AG09319 (cell line): Measurements from ENCODE around the gene ADGRB2.

ENCODE experiments used
- DNase-seq: peaks from one replicate; pipeline ENCODE4 v3.0.0-alpha.2; 2010; ENCODE audit warnings: low read depth; ENCODE audit errors: extremely low read depth
- TF ChIP-seq, protein P1 (sequence below): IDR thresholded peaks from 2 replicates; pipeline ENCODE4 v1.5.1; 2011; ENCODE audit warnings: low read depth, mild to moderate bottlenecking, inconsistent platforms, low read length, moderate library complexity

Gene ADGRB2

GRCh38 chr1:31764312-31765040 lies at the start of gene ADGRB2:
ADGRB2 (minus strand) TSS chr1:31764340; CDS start chr1:31757221, 7,119 bp downstream.
- no peak for DNase-seq
- TF ChIP-seq, protein P1, sequence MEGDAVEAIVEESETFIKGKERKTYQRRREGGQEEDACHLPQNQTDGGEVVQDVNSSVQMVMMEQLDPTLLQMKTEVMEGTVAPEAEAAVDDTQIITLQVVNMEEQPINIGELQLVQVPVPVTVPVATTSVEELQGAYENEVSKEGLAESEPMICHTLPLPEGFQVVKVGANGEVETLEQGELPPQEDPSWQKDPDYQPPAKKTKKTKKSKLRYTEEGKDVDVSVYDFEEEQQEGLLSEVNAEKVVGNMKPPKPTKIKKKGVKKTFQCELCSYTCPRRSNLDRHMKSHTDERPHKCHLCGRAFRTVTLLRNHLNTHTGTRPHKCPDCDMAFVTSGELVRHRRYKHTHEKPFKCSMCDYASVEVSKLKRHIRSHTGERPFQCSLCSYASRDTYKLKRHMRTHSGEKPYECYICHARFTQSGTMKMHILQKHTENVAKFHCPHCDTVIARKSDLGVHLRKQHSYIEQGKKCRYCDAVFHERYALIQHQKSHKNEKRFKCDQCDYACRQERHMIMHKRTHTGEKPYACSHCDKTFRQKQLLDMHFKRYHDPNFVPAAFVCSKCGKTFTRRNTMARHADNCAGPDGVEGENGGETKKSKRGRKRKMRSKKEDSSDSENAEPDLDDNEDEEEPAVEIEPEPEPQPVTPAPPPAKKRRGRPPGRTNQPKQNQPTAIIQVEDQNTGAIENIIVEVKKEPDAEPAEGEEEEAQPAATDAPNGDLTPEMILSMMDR = no peak; the same call in 1 of the 2 replicates

- TF ChIP-seq, protein P1 = no peak
- no peak for DNase-seq
These were observed 48.2 kb upstream of the ADGRB2 start for GRCh38 chr1:31812158-31812829.

GRCh38 chr1:31811605-31812004 lies 47.5 kb upstream of the ADGRB2 start:
- TF ChIP-seq, protein P1 = no peak
- DNase-seq = peak; percentile 29

GRCh38 chr1:31809698-31810097 lies 45.6 kb upstream of the ADGRB2 start:
- no peak for DNase-seq
- TF ChIP-seq, protein P1 = no peak

GRCh38 chr1:31807273-31808048 lies 43.3 kb upstream of the ADGRB2 start:
- TF ChIP-seq, protein P1 = no peak
- DNase-seq = no peak

DNA sequence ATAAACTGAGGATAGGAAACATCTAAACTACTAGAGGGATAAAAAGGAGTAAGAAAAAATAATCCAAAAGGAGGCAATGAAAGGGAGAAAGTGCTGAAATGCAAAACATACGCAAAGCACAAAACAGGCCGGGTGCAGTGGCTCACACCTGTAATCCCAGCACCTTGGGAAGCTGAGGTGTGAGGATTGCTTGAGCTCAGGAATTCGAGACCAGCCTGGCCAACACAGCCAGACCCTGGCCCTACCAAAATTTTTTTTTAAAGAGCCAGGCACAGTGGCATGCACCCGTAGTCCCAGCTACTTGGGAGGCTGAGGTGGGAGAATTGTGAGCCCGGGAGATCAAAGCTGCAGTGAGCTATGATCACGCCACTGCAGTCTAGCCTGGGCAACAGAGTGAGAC lies 41.2 kb upstream of the ADGRB2 start:
- TF ChIP-seq, protein P1 = no peak
- no peak for DNase-seq
